Activated B cell treated with CpG ODN at 0.5 μM for 24 hours (primary cell): ENCODE data around the gene PARVG. TPM values are rescaled to one million over a fixed set of nuclear protein-coding genes. Genes with fewer than 3 reads are reported as not detected.

Experiments
- ATAC-seq: fragments of 200-7000 bp; cut with Tn5 transposase; one replicate; pipeline ENCODE4 v1.10.0; 2021; ENCODE audit warnings: low read depth, mild to moderate bottlenecking, moderate library complexity
- CTCF ChIA-PET: fragments of 350-600 bp; sonication (Branson Sonifier 250); formaldehyde crosslinking; loops from one replicate; lab custom pipeline; 2021; ENCODE audit warnings: antibody characterized with exemption; lab: Charles Lee
- POLR2A ChIA-PET: fragments of 350-600 bp; sonication (Branson Sonifier 250); formaldehyde crosslinking; loops from one replicate; lab custom pipeline; 2021; ENCODE audit warnings: antibody characterized with exemption; lab: Charles Lee
- DNase-seq: peaks from one replicate; pipeline ENCODE4 v3.0.0; 2022
- H3K27ac Mint-ChIP-seq: one replicate; pipeline ENCODE4 v1.8.0; 2020; ENCODE audit warnings: mixed read lengths
- H3K27me3 Mint-ChIP-seq: one replicate; pipeline ENCODE4 v1.8.0; 2021; ENCODE audit warnings: mixed read lengths
- H3K36me3 Mint-ChIP-seq: one replicate; pipeline ENCODE4 v1.8.0; 2021; ENCODE audit warnings: low read depth, mixed read lengths
- H3K4me1 Mint-ChIP-seq: one replicate; pipeline ENCODE4 v1.8.0; 2021; ENCODE audit warnings: mixed read lengths
- H3K4me3 Mint-ChIP-seq: one replicate; pipeline ENCODE4 v1.8.0; 2020; ENCODE audit warnings: mild to moderate bottlenecking, mixed read lengths
- H3K9me3 Mint-ChIP-seq: one replicate; pipeline ENCODE4 v1.8.0; 2020; ENCODE audit warnings: mixed read lengths
- CTCF ChIP-seq: fragments of 200-600 bp; IDR thresholded peaks from one replicate; pipeline ENCODE4 v1.8.0; 2022; ENCODE audit warnings: antibody characterized with exemption, mild to moderate bottlenecking
- intact Hi-C: fragments of 100-400 bp; cut with micrococcal nuclease; formaldehyde crosslinking; loops from one replicate; pipeline ENCODE4 v1.15.1; 2024
- total RNA-seq: library from RNA; stranded (reverse); gene quantifications from 2 replicates; pipeline ENCODE4 v1.2.3, GENCODE V29; 2022

The PARVG gene
- total RNA-seq, 1 donor from 2014 or later = 96.1 TPM

- ChIA-PET POLR2A (no interaction called here), CTCF (no interaction called here)
- TF ChIP-seq CTCF = no peak
- no peak overlapping the region for H3K27ac Mint-ChIP-seq
- ATAC-seq (no peak), DNase-seq (no peak)
- peaks cover 2% of the 10 kb centered on the region for H3K9me3 Mint-ChIP-seq
- intact Hi-C loops = no loop called here
- H3K4me3 Mint-ChIP-seq = no peak overlapping the region
- no peaks in the 10 kb centered on the region for H3K4me1 Mint-ChIP-seq
- no peaks in the 10 kb centered on the region for H3K36me3 Mint-ChIP-seq
- peaks cover 37% of the 10 kb centered on the region for H3K27me3 Mint-ChIP-seq
Measured at GRCh38 chr22:44244265-44244822, 63.6 kb downstream of the PARVG start.

- Mint-ChIP-seq H3K27me3 (peaks cover 42% of the 10 kb centered on the region), H3K27ac (no peak overlapping the region), H3K4me3 (no peak overlapping the region), H3K36me3 (no peaks in the 10 kb centered on the region), H3K9me3 (peaks cover 9% of the 10 kb centered on the region), H3K4me1 (no peaks in the 10 kb centered on the region)
- ChIA-PET POLR2A (no interaction called here), CTCF (no interaction called here)
- intact Hi-C loops = no loop called here
- TF ChIP-seq CTCF = no peak
- no peak for DNase-seq
- ATAC-seq = no peak
Measured at GRCh38 chr22:44245438-44245837, 64.7 kb downstream of the PARVG start.

- Mint-ChIP-seq H3K9me3 (peaks cover 11% of the 10 kb centered on the region), H3K36me3 (no peaks in the 10 kb centered on the region), H3K4me1 (no peaks in the 10 kb centered on the region), H3K4me3 (no peak overlapping the region), H3K27ac (no peak overlapping the region), H3K27me3 (peaks cover 45% of the 10 kb centered on the region)
- no peak for TF ChIP-seq CTCF
- intact Hi-C loops = no loop called here
- ChIA-PET CTCF (no interaction called here), POLR2A (no interaction called here)
- DNase-seq (no peak), ATAC-seq (no peak)
Measured at GRCh38 chr22:44245867-44246266, 65.1 kb downstream of the PARVG start.

GRCh38 chr22:44246615-44247326, 66.0 kb downstream of the PARVG start:
- intact Hi-C loops = no loop called here
- Mint-ChIP-seq H3K9me3 (peaks cover 13% of the 10 kb centered on the region), H3K4me1 (no peaks in the 10 kb centered on the region), H3K27ac (no peak overlapping the region), H3K27me3 (peaks cover 41% of the 10 kb centered on the region), H3K36me3 (no peaks in the 10 kb centered on the region), H3K4me3 (no peak overlapping the region)
- TF ChIP-seq CTCF = no peak
- ChIA-PET POLR2A (no interaction called here), CTCF (no interaction called here)
- DNase-seq = no peak
- ATAC-seq = no peak

- POLR2A ChIA-PET = no interaction called here
- no peak for DNase-seq
Measured at GRCh38 chr22:44247346-44247745, 66.6 kb downstream of the PARVG start.

More at GRCh38 chr22:44247346-44247745, 66.6 kb downstream of the PARVG start:
- H3K9me3 Mint-ChIP-seq = peaks cover 13% of the 10 kb centered on the region
- H3K27ac Mint-ChIP-seq = no peak overlapping the region
- no peaks in the 10 kb centered on the region for H3K36me3 Mint-ChIP-seq
- H3K4me1 Mint-ChIP-seq = no peaks in the 10 kb centered on the region
- TF ChIP-seq CTCF = no peak
- no peak overlapping the region for H3K4me3 Mint-ChIP-seq
- H3K27me3 Mint-ChIP-seq = peaks cover 37% of the 10 kb centered on the region
- ATAC-seq = no peak
- CTCF ChIA-PET = no interaction called here
- intact Hi-C loops = no loop called here
